Measurements from ENCODE around the gene ZNF683. TPM values are rescaled to one million over a fixed set of nuclear protein-coding genes. Genes with fewer than 3 reads are reported as not detected.
"Not testable (repeated sequence)": the region's sequence is repeated elsewhere in the genome, so short reads cannot be mapped to it uniquely, and the experiment has no call there.

The ZNF683 gene
- total RNA-seq, 2 experiments from 2014 or later = 0.69 to 1.3 TPM

GRCh38 chr1:26388791-26389445 is 16.4 kb upstream of the ZNF683 start:
- ATAC-seq = peak; percentile 50
- DNase-seq = peak; percentile 44
- no peak for TF ChIP-seq CTCF (IDR thresholded peaks at IDR 0.05)
- no peak overlapping the region for H3K4me3 Mint-ChIP-seq
- no peaks in the 10 kb centered on the region for H3K9me3 Mint-ChIP-seq
- POLR2A ChIA-PET = interaction anchor here (0.9 to 1.9 kb wide), 3 partner anchors 9 to 155 kb away, joined by 3 to 6 read pairs (median 3); partner anchors contain the start of gene CEP85
- peaks cover 52% of the 10 kb centered on the region for H3K4me1 Mint-ChIP-seq (ENCODE audit: low read depth)
- H3K27ac Mint-ChIP-seq = peak overlapping the region; percentile 20
- H3K36me3 Mint-ChIP-seq (ENCODE audit: low read depth) = no peaks in the 10 kb centered on the region
- no peaks in the 10 kb centered on the region for H3K27me3 Mint-ChIP-seq
- intact Hi-C loops (cut with micrococcal nuclease) = loop anchor here (5.0 kb wide), 1 partner anchor 112 kb away; no protein-coding TSS in a partner anchor
- CTCF ChIA-PET = interaction anchor here (0.9 to 4.2 kb wide), 7 partner anchors 17 to 219 kb away, joined by 3 to 30 read pairs (median 3); partner anchors contain the start of gene ZNF593

GRCh38 chr1:26387447-26387846 is 14.9 kb upstream of the ZNF683 start:
- no peaks in the 10 kb centered on the region for H3K9me3 Mint-ChIP-seq
- peaks cover 57% of the 10 kb centered on the region for H3K4me1 Mint-ChIP-seq (ENCODE audit: low read depth)
- H3K36me3 Mint-ChIP-seq (ENCODE audit: low read depth) = no peaks in the 10 kb centered on the region
- ChIA-PET POLR2A (no interaction called here), CTCF (interaction anchor here (1.4 to 3.6 kb wide), 2 partner anchors 13 to 23 kb away, joined by 5 to 12 read pairs; no protein-coding TSS in a partner anchor)
- H3K27me3 Mint-ChIP-seq = no peaks in the 10 kb centered on the region
- H3K27ac Mint-ChIP-seq = no peak overlapping the region
- no peak for TF ChIP-seq CTCF (IDR thresholded peaks at IDR 0.05)
- DNase-seq (peak; percentile 33), ATAC-seq (no peak)
- intact Hi-C loops (cut with micrococcal nuclease) = loop anchor here (5.0 kb wide), 1 partner anchor 110 kb away; no protein-coding TSS in a partner anchor
- H3K4me3 Mint-ChIP-seq = no peak overlapping the region

- DNase-seq; H3K4me3 Mint-ChIP-seq; H3K9me3 Mint-ChIP-seq; H3K27me3 Mint-ChIP-seq; ATAC-seq; POLR2A ChIA-PET; H3K36me3 Mint-ChIP-seq (ENCODE audit: low read depth); H3K27ac Mint-ChIP-seq: not testable (repeated sequence)
- CTCF ChIA-PET = interaction anchor here (3.6 kb wide), 1 partner anchor 11 kb away, joined by 12 read pairs; no protein-coding TSS in a partner anchor
- H3K4me1 Mint-ChIP-seq (ENCODE audit: low read depth) = peaks cover 45% of the 10 kb centered on the region
- intact Hi-C loops (cut with micrococcal nuclease) = loop anchor here (5.0 kb wide), 1 partner anchor 108 kb away; no protein-coding TSS in a partner anchor
Observed at GRCh38 chr1:26385063-26385462, 12.5 kb upstream of the ZNF683 start.

- peak overlapping the region; percentile 1 for H3K4me3 Mint-ChIP-seq
- H3K9me3 Mint-ChIP-seq = no peaks in the 10 kb centered on the region
- CTCF ChIA-PET = no interaction called here
- ATAC-seq (peak; percentile 35), DNase-seq (no peak)
- peaks cover 39% of the 10 kb centered on the region for H3K4me1 Mint-ChIP-seq (ENCODE audit: low read depth)
- no peaks in the 10 kb centered on the region for H3K27me3 Mint-ChIP-seq
- H3K27ac Mint-ChIP-seq = no peak overlapping the region
- no peak for TF ChIP-seq CTCF (IDR thresholded peaks at IDR 0.05)
- intact Hi-C loops (cut with micrococcal nuclease) = no loop called here
- H3K36me3 Mint-ChIP-seq (ENCODE audit: low read depth) = no peaks in the 10 kb centered on the region
- POLR2A ChIA-PET = no interaction called here
Observed at GRCh38 chr1:26384076-26384475, 11.5 kb upstream of the ZNF683 start.

- ATAC-seq (no peak), DNase-seq (no peak)
- Mint-ChIP-seq H3K4me3 (no peak overlapping the region), H3K9me3 (peaks cover 7% of the 10 kb centered on the region), H3K27me3 (no peaks in the 10 kb centered on the region), H3K27ac (no peak overlapping the region), H3K4me1 (ENCODE audit: low read depth) (peaks cover 54% of the 10 kb centered on the region), H3K36me3 (ENCODE audit: low read depth) (no peaks in the 10 kb centered on the region)
- TF ChIP-seq CTCF (IDR thresholded peaks at IDR 0.05) = no peak
- POLR2A ChIA-PET = interaction anchor here (0.8 to 2.6 kb wide), 7 partner anchors 9 to 101 kb away, joined by 3 to 13 read pairs (median 5); no protein-coding TSS in a partner anchor
- CTCF ChIA-PET = interaction anchor here (1.1 to 4.4 kb wide), 12 partner anchors 12 to 102 kb away, joined by 3 to 39 read pairs (median 8); partner anchors contain the start of gene CD52
- intact Hi-C loops (cut with micrococcal nuclease) = no loop called here
Observed at GRCh38 chr1:26378879-26379251, 6.3 kb upstream of the ZNF683 start.

All from activated CD8-positive, alpha-beta T cell treated with anti-CD3 and anti-CD28 coated beads for 36 hours (primary cell).